ENCODE measurements around the gene PAX5. TPM values are rescaled to one million over a fixed set of nuclear protein-coding genes. Genes with fewer than 3 reads are reported as not detected.
"Not testable (repeated sequence)": the region's sequence is repeated elsewhere in the genome, so short reads cannot be mapped to it uniquely, and the experiment has no call there.

Gene PAX5
- total RNA-seq, 1 donor from 2014 or later, result 0.39 TPM

DNA sequence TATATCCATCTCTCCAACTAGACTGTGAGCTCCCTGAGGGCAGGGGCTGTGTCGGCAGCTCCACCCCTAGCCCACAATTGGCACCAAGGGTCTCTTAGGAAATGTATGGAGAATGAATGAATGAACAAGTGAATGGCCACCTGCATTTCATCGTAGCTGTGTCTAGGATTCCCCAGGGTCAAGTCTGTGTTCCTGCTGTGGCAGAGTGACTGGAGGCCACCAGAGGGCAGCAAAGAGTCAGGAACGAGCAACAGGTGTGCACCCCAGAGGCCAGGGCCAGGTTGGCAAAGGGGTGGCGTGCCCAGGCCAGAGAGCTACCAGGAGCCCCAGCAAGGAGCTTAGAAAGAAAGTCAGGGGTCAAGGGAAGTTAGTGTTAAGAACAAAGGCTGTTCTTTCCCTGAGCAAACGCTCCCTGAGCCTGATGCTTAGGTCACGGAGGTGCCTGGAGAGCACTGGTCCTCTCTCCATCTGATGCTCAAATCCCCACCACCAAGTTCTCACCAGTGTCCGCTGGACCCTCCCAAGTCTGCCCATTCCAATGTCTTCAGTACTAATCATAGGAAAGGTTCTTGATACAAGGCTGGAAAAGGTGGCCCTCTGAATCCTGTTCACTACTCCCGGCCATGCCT lies 160.7 kb downstream of the PAX5 start:
- H3K27me3 Mint-ChIP-seq (ENCODE audit: insufficient read depth), result peaks cover 11% of the 10 kb centered on the region
- no peaks in the 10 kb centered on the region for H3K4me1 Mint-ChIP-seq (ENCODE audit: low read depth)
- H3K4me3 Mint-ChIP-seq, result no peak overlapping the region
- peak; percentile 50 for DNase-seq (ENCODE audit: low spot score)
- intact Hi-C loops (cut with micrococcal nuclease), result loop anchor here (1.0 to 10.0 kb wide), 4 partner anchors 54 to 517 kb away; no protein-coding TSS in a partner anchor
- H3K27ac Mint-ChIP-seq, result no peak overlapping the region
- no peaks in the 10 kb centered on the region for H3K9me3 Mint-ChIP-seq
- H3K36me3 Mint-ChIP-seq (ENCODE audit: low read depth), result no peaks in the 10 kb centered on the region

DNA sequence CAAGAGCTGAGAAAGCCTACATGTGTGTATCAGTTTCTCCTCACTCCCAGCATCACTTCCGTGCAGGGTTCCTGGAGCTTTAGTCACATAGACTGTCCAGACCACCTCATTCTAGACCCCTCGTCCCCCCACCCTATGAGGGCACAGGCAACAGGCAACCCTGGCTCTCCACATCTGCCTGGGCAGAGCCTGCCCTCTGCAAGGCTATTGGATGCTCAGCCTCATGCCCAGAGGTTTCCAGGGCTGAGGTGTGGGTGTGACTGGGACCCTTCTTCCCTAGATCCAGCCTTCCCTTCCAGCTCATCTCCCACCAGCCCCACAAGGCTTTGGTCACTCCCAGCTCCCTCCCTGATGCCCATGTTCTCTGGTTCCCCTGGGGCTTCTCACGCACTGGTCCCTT lies 161.4 kb downstream of the PAX5 start:
- DNase-seq (ENCODE audit: low spot score), result no peak
- Mint-ChIP-seq H3K4me3 (no peak overlapping the region), H3K27ac (no peak overlapping the region), H3K27me3 (ENCODE audit: insufficient read depth) (peaks cover 13% of the 10 kb centered on the region), H3K4me1 (ENCODE audit: low read depth) (no peaks in the 10 kb centered on the region), H3K9me3 (no peaks in the 10 kb centered on the region), H3K36me3 (ENCODE audit: low read depth) (no peaks in the 10 kb centered on the region)
- intact Hi-C loops (cut with micrococcal nuclease), result loop anchor here (1.0 to 10.0 kb wide), 4 partner anchors 55 to 518 kb away; no protein-coding TSS in a partner anchor

DNA sequence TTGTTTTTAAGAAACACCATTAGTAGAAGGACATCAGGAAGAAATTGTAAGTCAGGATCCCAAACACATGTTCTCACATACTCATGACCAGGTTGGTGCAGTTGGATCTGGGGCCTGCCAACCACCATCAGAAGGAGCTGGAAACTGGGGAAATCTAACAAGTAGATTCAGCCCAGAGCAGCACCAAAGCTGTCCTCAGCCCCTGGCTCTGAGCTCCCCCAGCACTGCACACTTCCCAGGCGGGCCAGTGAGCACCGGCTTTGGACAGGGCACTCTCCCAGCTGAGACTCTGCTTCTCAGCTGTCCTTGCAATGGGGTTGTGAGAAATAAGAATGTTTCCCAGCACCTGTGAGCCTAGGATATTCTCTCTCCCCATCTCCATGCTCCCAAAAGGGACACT lies 162.5 kb downstream of the PAX5 start:
- Mint-ChIP-seq H3K27me3 (ENCODE audit: insufficient read depth) (peaks cover 13% of the 10 kb centered on the region), H3K27ac (no peak overlapping the region), H3K4me3 (no peak overlapping the region), H3K36me3 (ENCODE audit: low read depth) (no peaks in the 10 kb centered on the region), H3K4me1 (ENCODE audit: low read depth) (no peaks in the 10 kb centered on the region), H3K9me3 (no peaks in the 10 kb centered on the region)
- intact Hi-C loops (cut with micrococcal nuclease), result loop anchor here (5.0 to 10.0 kb wide), 2 partner anchors 56 to 493 kb away; no protein-coding TSS in a partner anchor
- DNase-seq (ENCODE audit: low spot score), result no peak

DNA sequence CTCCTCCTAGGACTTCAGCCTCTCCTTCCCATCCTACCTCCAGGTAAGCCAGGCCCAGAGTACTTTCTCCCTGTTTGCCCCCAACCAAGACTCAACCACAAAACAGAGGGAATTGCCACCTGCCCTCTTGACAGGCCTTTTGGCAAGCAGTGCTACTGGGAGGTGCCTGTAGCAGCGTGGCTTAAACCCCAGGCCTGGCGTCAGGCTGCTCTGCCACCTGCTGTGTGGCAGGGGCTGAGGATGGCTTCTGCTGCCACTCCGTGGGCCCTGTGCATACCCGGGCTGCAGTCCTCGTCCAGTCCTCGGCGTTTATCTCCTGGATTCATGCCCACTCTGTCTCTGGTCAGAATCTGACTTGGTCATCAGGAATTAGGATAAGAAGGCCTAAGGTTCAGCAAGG lies 163.1 kb downstream of the PAX5 start:
- no peaks in the 10 kb centered on the region for H3K4me1 Mint-ChIP-seq (ENCODE audit: low read depth)
- H3K4me3 Mint-ChIP-seq, result no peak overlapping the region
- intact Hi-C loops (cut with micrococcal nuclease), result loop anchor here (5.0 to 10.0 kb wide), 2 partner anchors 56 to 494 kb away; no protein-coding TSS in a partner anchor
- H3K36me3 Mint-ChIP-seq (ENCODE audit: low read depth), result no peaks in the 10 kb centered on the region
- no peak for DNase-seq (ENCODE audit: low spot score)
- H3K27me3 Mint-ChIP-seq (ENCODE audit: insufficient read depth), result peaks cover 10% of the 10 kb centered on the region
- H3K27ac Mint-ChIP-seq, result no peak overlapping the region
- H3K9me3 Mint-ChIP-seq, result no peaks in the 10 kb centered on the region

DNA sequence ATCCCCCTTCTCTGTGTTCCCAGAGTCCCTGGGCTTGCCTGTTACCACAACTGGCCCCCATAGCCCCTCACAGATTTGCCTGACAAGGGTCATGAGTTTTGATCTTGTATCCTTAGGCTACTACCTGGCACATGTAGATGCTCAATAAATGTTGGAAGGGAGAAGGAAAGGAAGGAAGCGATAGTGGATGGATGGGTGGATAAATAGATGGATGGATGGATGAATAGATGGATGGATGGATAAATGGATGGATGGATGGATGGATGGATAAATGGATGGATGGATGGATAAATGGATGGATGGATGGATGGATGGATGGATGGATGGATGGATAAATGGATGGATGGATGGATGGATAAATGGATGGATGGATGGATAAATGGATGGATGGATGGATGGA lies 164.5 kb downstream of the PAX5 start:
- not testable (repeated sequence) for H3K4me1 Mint-ChIP-seq (ENCODE audit: low read depth); H3K27ac Mint-ChIP-seq; DNase-seq (ENCODE audit: low spot score); H3K36me3 Mint-ChIP-seq (ENCODE audit: low read depth); H3K9me3 Mint-ChIP-seq; H3K4me3 Mint-ChIP-seq; H3K27me3 Mint-ChIP-seq (ENCODE audit: insufficient read depth)
- intact Hi-C loops (cut with micrococcal nuclease), result loop anchor here (5.0 to 10.0 kb wide), 2 partner anchors 58 to 495 kb away; no protein-coding TSS in a partner anchor

DNA sequence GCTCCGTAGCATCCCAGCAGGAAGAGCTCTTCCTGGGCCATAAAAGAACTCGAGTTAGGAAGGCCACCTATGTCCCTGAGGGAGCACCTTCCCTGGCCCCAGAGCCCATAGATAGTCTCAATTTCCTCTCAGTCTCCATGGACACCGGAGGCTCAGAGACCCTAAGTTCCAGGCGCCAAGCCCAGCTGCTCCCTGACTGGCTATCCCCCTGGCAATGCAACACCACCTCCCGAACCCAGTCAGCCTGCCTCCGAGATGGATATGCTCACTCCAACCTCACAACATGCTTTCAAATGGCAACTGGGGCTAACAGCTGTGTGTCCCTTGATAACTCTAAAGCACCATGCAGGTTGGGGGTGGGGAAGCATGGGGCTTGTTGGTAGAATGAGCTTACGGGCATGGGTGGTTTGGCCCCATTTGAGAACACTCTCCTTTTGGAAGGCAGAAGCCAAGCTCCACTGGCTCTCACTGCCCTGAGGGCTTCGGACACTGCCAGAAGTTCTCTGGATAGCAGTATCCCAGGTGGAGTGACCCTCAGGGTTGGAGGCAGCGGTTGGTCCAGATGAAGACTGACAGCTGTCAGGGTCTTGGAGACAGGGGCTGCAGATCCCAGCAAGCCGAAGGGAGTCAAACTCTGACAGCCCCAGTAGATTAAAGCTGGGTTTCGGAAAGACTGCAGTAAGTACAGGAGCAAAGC lies 165.3 kb downstream of the PAX5 start:
- Mint-ChIP-seq H3K27ac (no peak overlapping the region), H3K9me3 (no peaks in the 10 kb centered on the region), H3K4me1 (ENCODE audit: low read depth) (no peaks in the 10 kb centered on the region), H3K4me3 (no peak overlapping the region), H3K27me3 (ENCODE audit: insufficient read depth) (peaks cover 8% of the 10 kb centered on the region), H3K36me3 (ENCODE audit: low read depth) (no peaks in the 10 kb centered on the region)
- intact Hi-C loops (cut with micrococcal nuclease), result no loop called here
- DNase-seq (ENCODE audit: low spot score), result no peak

DNA sequence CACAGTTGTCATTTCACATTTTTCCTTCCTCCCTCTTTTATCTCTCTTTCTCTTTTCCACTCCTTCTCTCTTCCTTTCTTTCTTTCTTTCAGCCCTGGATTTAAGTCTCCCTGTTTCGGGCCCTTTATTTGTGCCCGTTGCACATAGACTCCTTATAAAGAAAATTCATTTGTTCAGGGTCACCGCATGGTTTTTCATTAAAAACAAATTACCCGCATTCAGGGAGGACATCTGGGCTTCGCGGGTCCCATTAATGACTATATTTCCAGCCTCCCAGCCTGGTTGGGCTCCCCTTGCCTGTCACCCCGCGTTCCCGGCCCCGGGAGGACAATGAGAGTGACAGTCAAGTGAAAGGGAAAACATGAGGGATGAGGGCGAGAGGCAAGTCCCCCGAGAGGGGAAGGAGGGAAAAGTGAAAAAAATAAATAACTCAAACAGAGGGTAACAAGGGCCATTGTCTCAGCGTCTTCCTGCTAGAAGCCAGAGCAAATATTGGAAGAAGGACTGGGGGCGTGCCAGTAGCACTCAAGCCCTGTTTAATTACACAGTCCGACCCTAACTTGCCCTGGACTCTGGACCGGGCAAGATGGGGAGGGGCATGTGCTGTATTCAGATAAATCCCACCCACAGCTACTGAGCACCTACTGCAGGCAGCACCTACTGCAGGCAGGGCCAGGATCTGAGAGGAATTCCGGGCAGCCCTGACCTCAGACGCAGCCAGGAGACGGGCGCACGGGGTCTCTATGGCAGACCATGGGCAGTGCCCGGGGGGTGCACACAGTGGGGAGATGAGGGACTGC lies 166.2 kb downstream of the PAX5 start:
- H3K4me1 Mint-ChIP-seq (ENCODE audit: low read depth), result no peaks in the 10 kb centered on the region
- no peak for DNase-seq (ENCODE audit: low spot score)
- peaks cover 3% of the 10 kb centered on the region for H3K27me3 Mint-ChIP-seq (ENCODE audit: insufficient read depth)
- intact Hi-C loops (cut with micrococcal nuclease), result no loop called here
- no peaks in the 10 kb centered on the region for H3K36me3 Mint-ChIP-seq (ENCODE audit: low read depth)
- H3K27ac Mint-ChIP-seq, result no peak overlapping the region
- no peak overlapping the region for H3K4me3 Mint-ChIP-seq
- no peaks in the 10 kb centered on the region for H3K9me3 Mint-ChIP-seq

DNA sequence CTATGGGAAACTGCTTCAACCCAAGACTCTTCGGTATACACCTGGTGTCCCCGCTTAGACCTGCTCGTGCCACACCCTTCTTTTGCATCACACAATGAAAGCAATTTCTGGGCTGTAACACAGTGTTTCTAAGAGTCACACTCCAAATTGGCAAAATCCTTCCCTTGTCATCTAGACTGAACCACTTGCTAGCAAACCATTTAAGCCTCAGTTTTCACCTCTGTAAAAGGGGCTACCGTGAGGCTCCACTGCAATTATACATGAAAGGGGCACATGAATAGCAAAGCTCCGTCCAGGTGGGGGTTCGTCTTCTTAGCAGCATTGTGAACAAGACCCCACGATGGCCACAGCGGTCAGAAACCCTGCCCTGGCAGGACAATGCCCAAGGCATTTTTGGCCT lies 166.8 kb downstream of the PAX5 start:
- DNase-seq (ENCODE audit: low spot score), result no peak
- no peak overlapping the region for H3K27ac Mint-ChIP-seq
- no peak overlapping the region for H3K4me3 Mint-ChIP-seq
- no peaks in the 10 kb centered on the region for H3K4me1 Mint-ChIP-seq (ENCODE audit: low read depth)
- H3K36me3 Mint-ChIP-seq (ENCODE audit: low read depth), result no peaks in the 10 kb centered on the region
- H3K9me3 Mint-ChIP-seq, result no peaks in the 10 kb centered on the region
- H3K27me3 Mint-ChIP-seq (ENCODE audit: insufficient read depth), result peaks cover 2% of the 10 kb centered on the region
- intact Hi-C loops (cut with micrococcal nuclease), result no loop called here

DNA sequence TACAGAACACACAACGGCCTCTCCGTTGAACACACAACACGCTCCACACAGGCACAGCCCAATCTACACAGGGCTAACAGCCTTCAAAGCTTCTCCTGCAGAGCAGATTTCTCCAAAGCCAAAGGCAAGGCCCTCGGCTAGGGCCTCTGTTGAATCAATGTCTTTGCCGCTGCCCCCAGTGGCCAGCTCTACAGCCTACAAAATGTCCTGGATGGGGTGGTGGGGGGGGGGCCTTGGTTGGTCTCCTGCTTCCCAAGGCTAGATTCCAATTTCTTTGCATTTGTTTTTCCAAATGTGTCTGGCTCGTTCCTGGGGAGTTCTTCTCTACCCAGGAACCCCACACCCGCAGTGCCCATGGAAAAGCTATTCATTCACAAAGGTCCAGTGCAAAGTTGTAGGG lies 167.2 kb downstream of the PAX5 start:
- intact Hi-C loops (cut with micrococcal nuclease), result no loop called here
- Mint-ChIP-seq H3K4me1 (ENCODE audit: low read depth) (no peaks in the 10 kb centered on the region), H3K9me3 (no peaks in the 10 kb centered on the region), H3K27ac (no peak overlapping the region), H3K36me3 (ENCODE audit: low read depth) (no peaks in the 10 kb centered on the region), H3K4me3 (no peak overlapping the region), H3K27me3 (ENCODE audit: insufficient read depth) (peaks cover 4% of the 10 kb centered on the region)
- DNase-seq (ENCODE audit: low spot score), result no peak

DNA sequence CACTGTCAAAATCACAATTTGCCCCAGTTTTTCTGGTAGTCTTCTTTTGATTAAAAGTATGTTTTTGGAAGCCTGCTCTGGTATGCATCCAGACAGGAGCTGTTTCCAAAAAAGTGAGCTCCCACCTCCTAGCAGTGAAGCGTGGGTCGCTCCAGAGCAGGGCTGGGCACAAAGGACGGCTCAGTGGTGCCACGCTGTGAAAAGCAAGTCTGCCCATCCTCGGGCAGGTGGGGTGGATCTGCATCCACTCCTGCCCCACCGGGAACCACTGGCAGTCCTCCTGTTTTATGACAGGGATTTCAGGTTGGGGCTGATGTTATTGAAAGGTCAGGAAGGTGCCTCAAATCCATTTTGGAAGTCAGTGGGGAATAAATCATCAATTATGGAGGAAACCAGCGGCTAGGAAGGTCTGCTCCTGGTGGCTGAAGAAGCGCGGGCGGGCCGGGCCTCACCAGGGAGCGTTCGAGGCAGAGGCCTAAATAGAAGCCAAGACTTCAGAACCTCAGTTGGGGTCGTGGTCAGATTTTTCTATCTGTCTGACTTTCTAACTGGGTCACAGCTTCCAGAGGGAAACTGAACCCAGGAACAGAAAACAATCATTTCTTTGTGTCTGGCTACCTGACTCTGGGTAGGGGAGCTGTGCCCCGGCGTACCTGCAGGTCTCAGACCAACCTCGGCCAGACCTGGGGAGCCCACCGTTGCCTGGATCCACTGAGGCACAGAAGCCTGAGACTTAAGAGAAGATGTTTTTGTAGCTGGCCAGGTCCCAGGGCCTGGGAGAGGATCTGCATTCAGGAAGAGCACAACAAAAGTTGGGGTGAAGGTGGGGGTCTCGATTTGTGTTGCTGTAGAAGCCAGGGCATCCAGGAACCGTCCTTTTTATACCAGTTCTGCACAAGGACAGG lies 168.1 kb downstream of the PAX5 start:
- Mint-ChIP-seq H3K27ac (no peak overlapping the region), H3K36me3 (ENCODE audit: low read depth) (no peaks in the 10 kb centered on the region), H3K4me1 (ENCODE audit: low read depth) (no peaks in the 10 kb centered on the region), H3K9me3 (no peaks in the 10 kb centered on the region), H3K27me3 (ENCODE audit: insufficient read depth) (peaks cover 6% of the 10 kb centered on the region), H3K4me3 (no peak overlapping the region)
- intact Hi-C loops (cut with micrococcal nuclease), result no loop called here
- no peak for DNase-seq (ENCODE audit: low spot score)

DNA sequence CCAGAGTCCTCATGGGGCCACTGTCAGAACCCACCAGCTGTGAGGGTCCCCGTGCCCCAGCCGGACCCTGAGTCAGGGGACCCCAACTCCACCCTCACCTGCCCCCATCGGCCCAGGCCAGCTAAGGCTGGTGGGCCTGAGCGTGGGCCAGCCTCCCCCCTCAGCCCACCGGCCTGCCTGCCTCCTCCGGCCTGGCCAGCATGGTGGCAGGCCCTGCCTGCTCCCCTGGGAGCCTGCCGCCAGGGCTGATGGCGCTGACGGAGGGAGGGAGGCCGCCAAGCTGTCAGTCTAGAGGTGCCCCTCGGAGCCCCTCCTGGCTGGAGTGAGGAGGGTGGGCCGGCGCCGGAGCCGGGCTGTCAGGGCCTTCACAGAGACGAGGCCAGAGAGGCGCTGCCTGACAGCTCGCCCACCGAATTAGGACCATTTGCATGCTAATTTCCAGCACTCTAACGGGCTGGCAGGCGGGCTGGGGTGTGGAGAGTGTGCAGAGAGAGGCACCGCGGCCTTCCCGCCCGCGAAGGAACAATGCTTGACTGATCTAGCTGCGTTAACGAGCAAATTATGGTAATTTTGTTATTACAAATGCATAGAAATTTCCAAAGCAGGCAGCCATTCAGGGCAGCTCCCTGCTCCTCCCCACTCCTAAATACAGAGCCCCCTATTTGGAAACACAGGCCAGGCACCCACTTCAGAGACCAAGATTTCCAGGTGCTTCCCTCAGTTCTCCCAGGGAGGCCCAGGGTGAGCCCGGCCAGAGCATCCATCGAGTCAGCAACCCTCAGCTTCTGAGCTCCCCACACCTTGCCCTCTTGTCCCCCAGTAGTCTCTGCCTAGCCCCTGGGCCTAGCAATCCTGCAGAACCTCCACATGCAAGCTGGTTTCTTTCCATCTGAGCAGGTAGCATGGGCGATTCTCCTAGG lies 169.3 kb downstream of the PAX5 start:
- intact Hi-C loops (cut with micrococcal nuclease), result no loop called here
- H3K27ac Mint-ChIP-seq, result no peak overlapping the region
- no peak overlapping the region for H3K4me3 Mint-ChIP-seq
- no peaks in the 10 kb centered on the region for H3K9me3 Mint-ChIP-seq
- no peaks in the 10 kb centered on the region for H3K36me3 Mint-ChIP-seq (ENCODE audit: low read depth)
- peaks cover 6% of the 10 kb centered on the region for H3K27me3 Mint-ChIP-seq (ENCODE audit: insufficient read depth)
- H3K4me1 Mint-ChIP-seq (ENCODE audit: low read depth), result no peaks in the 10 kb centered on the region
- no peak for DNase-seq (ENCODE audit: low spot score)

All from activated T-helper 1 cell treated with anti-CD3 and anti-CD28 coated beads, Interleukin-12 subunit alpha, Interleukin-12 subunit beta, Interleukin-2, Interleukin-4 antibody, amounts not matched to agents 30 ng/mL and 10 ng/mL and 1 ng/mL, durations not matched to agents 14 hours and 24 hours and 36 hours (primary cell).